Common myeloid progenitor, CD34-positive (primary cell): Measurements from ENCODE around the gene HAUS8.
A peak's percentile ranks its signal among the peaks of the same experiment; 100 is the strongest.
"Not testable (repeated sequence)": the region's sequence is repeated elsewhere in the genome, so short reads cannot be mapped to it uniquely, and the experiment has no call there.

Source experiments
- CTCF ChIA-PET: fragments of 350-600 bp; sonication (Branson Sonifier 250); formaldehyde crosslinking; loops from one replicate; lab custom pipeline; 2021; ENCODE audit warnings: antibody characterized with exemption; lab: Charles Lee
- POLR2A ChIA-PET: fragments of 350-600 bp; sonication (Branson Sonifier 250); formaldehyde crosslinking; loops from one replicate; lab custom pipeline; 2021; ENCODE audit warnings: antibody characterized with exemption; lab: Charles Lee
- DNase-seq, 3 donors: peaks; one replicate each; pipeline versions ENCODE4 v3.0.0 to v3.0.0-alpha.2; 2013
- H3K27ac ChIP-seq, 2 experiments: 1 replicate in 1 of 2; 2 replicates in 1 of 2; pipeline ENCODE4 v1.7.0; 2013; ENCODE audit warnings: inconsistent platforms in 2 of 2, low read length in 2 of 2, mild to moderate bottlenecking in 2 of 2, low read depth in 1 of 2, moderate library complexity in 1 of 2; ENCODE audit not compliant: severe bottlenecking in 2 of 2, insufficient read depth in 1 of 2, poor library complexity in 1 of 2
- H3K27me3 ChIP-seq, 5 experiments: replicated peaks in 2 of 5; 1 replicate in 3 of 5; 2 replicates in 2 of 5; pipeline versions ENCODE4 v1.6.1 to v1.7.0; 2013; ENCODE audit warnings: low read length in 4 of 5, mild to moderate bottlenecking in 2 of 5, moderate library complexity in 2 of 5, inconsistent platforms in 1 of 5; ENCODE audit not compliant: insufficient read depth in 5 of 5, control insufficient read depth in 4 of 5
- H3K36me3 ChIP-seq, 4 experiments: 1 replicate in 2 of 4; 2 replicates in 2 of 4; pipeline versions ENCODE4 v1.6.1 to v1.7.0; 2013; ENCODE audit warnings: low read length in 3 of 4, control low read depth in 1 of 4, mild to moderate bottlenecking in 1 of 4; ENCODE audit not compliant: control insufficient read depth in 4 of 4, insufficient read depth in 4 of 4
- H3K4me1 ChIP-seq, 4 experiments: 1 replicate in 3 of 4; 2 replicates in 1 of 4; pipeline versions ENCODE4 v1.6.1 to v1.7.1; 2013; ENCODE audit warnings: low read length in 3 of 4, mild to moderate bottlenecking in 3 of 4, control low read depth in 1 of 4, inconsistent platforms in 1 of 4, moderate library complexity in 1 of 4; ENCODE audit not compliant: control insufficient read depth in 4 of 4, insufficient read depth in 4 of 4; ENCODE audit errors: control extremely low read depth in 1 of 4
- H3K4me3 ChIP-seq, 7 experiments: 1 replicate in 4 of 7; 2 replicates in 3 of 7; pipeline versions ENCODE4 v1.5.1 to v1.7.0; 2013; ENCODE audit warnings: mild to moderate bottlenecking in 7 of 7, low read length in 6 of 7, moderate library complexity in 6 of 7, inconsistent platforms in 2 of 7, low read depth in 2 of 7, control low read depth in 1 of 7; ENCODE audit not compliant: insufficient read depth in 4 of 7, control insufficient read depth in 1 of 7; ENCODE audit errors: extremely low read depth in 1 of 7
- H3K9me3 ChIP-seq, 5 experiments: 1 replicate in 4 of 5; 2 replicates in 1 of 5; pipeline versions ENCODE4 v1.6.1 to v1.7.1; 2013; ENCODE audit warnings: low read length in 4 of 5, mild to moderate bottlenecking in 2 of 5, inconsistent platforms in 1 of 5, low read depth in 1 of 5, moderate library complexity in 1 of 5; ENCODE audit not compliant: control insufficient read depth in 4 of 5, insufficient read depth in 2 of 5; ENCODE audit errors: control extremely low read depth in 1 of 5
- WGBS: methylation state at CpG from one replicate; pipeline ENCODE4 v1.1.5; 2013; ENCODE audit not compliant: insufficient coverage; 5-methylcytosine and 5-hydroxymethylcytosine counted together

Gene HAUS8

GRCh38 chr19:17110599-17110966, 35.3 kb upstream of the HAUS8 start:
- DNase-seq = no peak
- no peaks in the 10 kb centered on the region for H3K27me3 ChIP-seq
- WGBS = 63% methylated on average over 10 of the region's 10 CpGs
- ChIA-PET POLR2A (interaction anchor here (1.0 to 1.3 kb wide), 2 partner anchors 15 to 17 kb away, joined by 4 read pairs; no protein-coding TSS in a partner anchor), CTCF (interaction anchor here (0.7 to 2.3 kb wide), 7 partner anchors 11 to 34 kb away, joined by 3 to 13 read pairs (median 4); no protein-coding TSS in a partner anchor)
- H3K27ac ChIP-seq = peak overlapping the region in 1 of 2 experiments; percentile 74
- H3K4me3 ChIP-seq = peak overlapping the region in 4 of 7 experiments; percentile 13 to 61 (median 37)
- H3K36me3 ChIP-seq = peaks cover 5 to 61% (median 19%) of the 10 kb centered on the region in 4 experiments
- no peaks in the 10 kb centered on the region for H3K9me3 ChIP-seq
- H3K4me1 ChIP-seq = peaks cover 2 to 63% (median 37%) of the 10 kb centered on the region in 4 experiments

DNA sequence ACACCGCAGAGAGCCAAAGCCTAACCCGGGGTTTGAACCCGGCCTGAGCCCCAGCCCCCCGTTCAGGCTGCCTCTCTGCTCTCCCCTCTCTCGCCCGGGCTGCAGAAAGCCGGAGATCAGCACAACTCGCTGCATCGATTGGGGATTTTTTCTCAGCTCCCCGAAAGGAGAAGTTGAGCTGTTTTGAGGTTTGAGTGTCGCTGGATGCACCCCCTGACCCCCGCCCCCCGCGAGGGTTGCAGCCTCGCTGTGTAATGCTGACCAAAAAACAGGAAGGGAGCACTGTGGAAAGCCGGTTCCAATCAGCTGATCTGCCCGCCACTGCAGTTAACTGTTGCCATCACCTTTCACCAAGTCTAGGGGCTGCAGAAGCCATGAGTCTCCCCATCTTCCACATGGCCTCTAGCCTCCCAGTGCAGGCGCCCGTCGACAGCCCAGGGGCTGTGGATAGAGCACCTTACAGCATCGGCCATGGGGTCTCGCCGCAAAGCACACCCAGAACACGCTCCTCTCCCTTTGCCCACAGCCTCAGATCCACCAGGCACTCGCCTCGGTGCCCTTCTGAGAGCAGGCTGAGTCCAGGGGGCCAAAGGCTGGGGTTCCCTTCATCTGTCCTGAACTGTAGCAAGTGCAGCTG, 34.8 kb upstream of the HAUS8 start:
- DNase-seq = peak; percentile 87 to 96 (median 96)
- Histone ChIP-seq H3K27ac (peak overlapping the region in 1 of 2 experiments; percentile 74), H3K4me1 (peaks cover 2 to 63% (median 38%) of the 10 kb centered on the region in 4 experiments), H3K4me3 (peak overlapping the region in 6 of 7 experiments; percentile 25 to 61 (median 38)), H3K9me3 (no peaks in the 10 kb centered on the region), H3K36me3 (peaks cover 5 to 61% (median 18%) of the 10 kb centered on the region in 4 experiments), H3K27me3 (no peaks in the 10 kb centered on the region)
- WGBS = 3% methylated on average over 18 of the region's 26 CpGs
- ChIA-PET CTCF (interaction anchor here (0.7 to 2.3 kb wide), 8 partner anchors 12 to 33 kb away, joined by 3 to 13 read pairs (median 5); no protein-coding TSS in a partner anchor), POLR2A (interaction anchor here (0.9 to 2.1 kb wide), 4 partner anchors 16 to 34 kb away, joined by 3 to 7 read pairs (median 4); partner anchors contain the start of genes HAUS8 and MYO9B)

DNA sequence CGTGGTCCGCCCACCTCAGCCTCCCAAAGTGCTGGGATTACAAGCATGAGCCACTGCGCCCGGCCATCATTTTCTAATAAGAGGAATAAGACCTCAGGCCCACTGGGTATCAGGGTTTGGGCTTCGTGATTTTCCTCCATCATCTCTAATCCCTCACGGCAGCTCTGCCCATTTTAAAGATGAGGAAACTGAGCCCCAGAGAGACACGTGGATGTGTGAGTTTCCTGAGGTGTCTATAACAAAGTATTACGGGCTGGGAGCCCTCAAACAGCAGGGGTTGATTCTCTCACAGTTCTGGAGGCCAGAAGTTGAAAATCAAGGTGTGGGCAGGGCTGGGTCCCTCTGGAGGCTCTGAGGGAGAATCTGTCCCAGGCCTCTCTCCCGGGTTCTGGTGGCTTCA, 34.0 kb upstream of the HAUS8 start:
- DNase-seq = no peak
- Histone ChIP-seq H3K27ac (peak overlapping the region in 1 of 2 experiments; percentile 74), H3K27me3 (no peaks in the 10 kb centered on the region), H3K36me3 (peaks cover 6 to 61% (median 22%) of the 10 kb centered on the region in 4 experiments), H3K9me3 (no peaks in the 10 kb centered on the region), H3K4me3 (peak overlapping the region in 3 of 7 experiments; percentile 25 to 61 (median 60)), H3K4me1 (peaks cover 2 to 63% (median 38%) of the 10 kb centered on the region in 4 experiments)
- 88% methylated on average over 7 of the region's 9 CpGs for WGBS
- CTCF ChIA-PET = interaction anchor here (0.7 to 2.1 kb wide), 5 partner anchors 18 to 149 kb away, joined by 3 to 12 read pairs (median 4); no protein-coding TSS in a partner anchor
- POLR2A ChIA-PET = interaction anchor here (0.9 to 2.1 kb wide), 4 partner anchors 15 to 33 kb away, joined by 3 to 7 read pairs (median 4); partner anchors contain the start of genes HAUS8 and MYO9B

DNA sequence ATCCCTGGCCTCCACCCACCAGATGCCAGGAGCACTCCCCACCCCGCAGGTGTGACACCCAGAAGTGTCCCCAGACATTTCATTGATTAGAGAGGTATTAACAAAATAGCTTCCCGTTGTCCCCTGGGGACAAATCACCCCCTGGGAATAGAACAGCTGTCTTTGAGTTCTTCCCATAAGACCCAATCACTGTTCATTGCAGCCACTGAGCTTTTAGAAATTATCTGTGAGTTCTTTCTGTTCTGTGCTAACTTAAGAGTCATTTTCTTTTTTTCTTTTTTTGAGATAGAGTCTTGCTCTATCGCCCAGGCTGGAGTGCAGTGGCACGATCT, 33.2 kb upstream of the HAUS8 start:
- Histone ChIP-seq H3K9me3 (no peaks in the 10 kb centered on the region), H3K36me3 (peaks cover 8 to 62% (median 27%) of the 10 kb centered on the region in 4 experiments), H3K4me3 (peak overlapping the region in 1 of 7 experiments; percentile 23), H3K27ac (peak overlapping the region in 1 of 2 experiments; percentile 25), H3K27me3 (no peaks in the 10 kb centered on the region), H3K4me1 (peaks cover 2 to 57% (median 37%) of the 10 kb centered on the region in 4 experiments)
- ChIA-PET POLR2A (interaction anchor here (0.7 to 2.1 kb wide), 3 partner anchors 18 to 35 kb away, joined by 3 to 7 read pairs (median 3); partner anchors contain the start of genes HAUS8 and MYO9B), CTCF (interaction anchor here (0.7 to 1.5 kb wide), 4 partner anchors 12 to 150 kb away, joined by 3 to 4 read pairs (median 4); no protein-coding TSS in a partner anchor)
- no peak for DNase-seq
- WGBS = 95% methylated on average over 3 of the region's 4 CpGs

DNA sequence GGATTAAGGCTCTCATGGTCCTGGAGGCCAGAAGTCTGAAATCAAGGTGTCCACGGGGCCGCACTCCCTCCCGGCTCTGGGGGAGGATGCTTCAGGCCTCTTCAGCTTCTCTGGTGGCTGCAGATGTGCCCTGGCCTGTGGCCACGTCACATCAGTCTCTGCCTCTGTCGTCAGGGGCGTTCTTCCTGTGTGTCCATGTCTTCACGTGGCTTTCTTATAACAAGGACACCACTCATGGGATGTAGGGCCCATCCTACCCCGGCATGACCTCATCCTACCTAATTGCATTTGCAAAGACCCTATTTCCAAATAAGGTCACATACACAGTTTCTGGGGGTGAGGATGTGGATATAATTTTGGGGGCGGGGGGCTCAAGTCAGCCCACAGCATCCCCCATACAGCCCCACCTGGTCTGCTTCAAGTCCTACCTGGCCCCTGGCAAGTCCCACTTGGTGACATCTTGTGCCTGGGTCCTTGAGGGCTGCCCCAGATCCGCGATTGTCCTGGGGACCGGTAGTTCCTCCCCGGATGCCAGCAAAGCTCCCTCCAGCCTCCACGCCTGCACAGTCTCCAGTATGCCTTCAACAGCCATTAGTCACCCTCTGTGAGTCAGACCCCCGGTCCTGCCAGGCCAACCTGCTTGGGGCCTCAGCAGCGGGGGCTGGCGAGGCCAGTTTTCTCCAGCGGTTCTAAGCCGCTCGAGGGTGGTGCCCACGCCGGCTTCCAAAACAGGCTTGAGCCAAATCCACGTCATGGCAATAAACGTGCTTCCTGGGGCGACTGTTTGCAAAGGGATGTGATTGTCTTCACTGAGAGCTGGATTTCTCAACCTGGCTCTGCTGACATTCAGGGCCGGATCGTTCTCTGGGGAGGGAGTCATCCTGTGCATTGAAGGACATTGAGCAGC, 32.5 kb upstream of the HAUS8 start:
- peaks cover 2 to 51% (median 34%) of the 10 kb centered on the region in 4 experiments for H3K4me1 ChIP-seq
- peak overlapping the region in 1 of 7 experiments; percentile 23 for H3K4me3 ChIP-seq
- peak; percentile 43 to 85 (median 81) for DNase-seq
- no peaks in the 10 kb centered on the region for H3K9me3 ChIP-seq
- ChIA-PET CTCF (interaction anchor here (1.0 to 1.6 kb wide), 5 partner anchors 8 to 176 kb away, joined by 3 to 4 read pairs (median 3); no protein-coding TSS in a partner anchor), POLR2A (interaction anchor here (0.8 to 2.1 kb wide), 2 partner anchors 17 to 32 kb away, joined by 3 to 7 read pairs; partner anchors contain the start of genes HAUS8 and MYO9B)
- peaks cover 8 to 63% (median 32%) of the 10 kb centered on the region in 4 experiments for H3K36me3 ChIP-seq
- 66% methylated on average over 19 of the region's 27 CpGs for WGBS
- H3K27me3 ChIP-seq = no peaks in the 10 kb centered on the region
- peak overlapping the region in 1 of 2 experiments; percentile 25 for H3K27ac ChIP-seq

DNA sequence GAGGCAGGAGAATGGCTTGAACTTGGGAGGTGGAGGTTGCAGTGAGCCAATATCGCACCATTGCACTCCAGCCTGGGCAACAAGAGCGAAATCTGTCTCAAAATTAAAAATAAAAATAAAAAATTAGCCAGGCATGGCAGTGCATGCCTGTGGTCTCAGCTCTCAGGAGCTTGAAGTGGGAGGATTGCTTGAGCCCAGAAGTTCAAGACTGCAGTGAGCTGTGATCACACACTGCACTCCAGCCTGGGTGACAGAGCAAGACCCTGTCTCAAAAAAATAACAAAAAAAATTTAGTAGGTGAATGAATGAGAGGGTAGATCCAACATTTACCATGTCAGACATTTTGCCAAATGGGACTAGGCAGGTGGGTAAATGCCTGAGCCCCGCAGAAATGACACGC, 31.7 kb upstream of the HAUS8 start:
- 100% methylated on average over 4 of the region's 4 CpGs for WGBS
- Histone ChIP-seq H3K36me3 (peaks cover 11 to 62% (median 36%) of the 10 kb centered on the region in 4 experiments), H3K4me1 (peaks cover 2 to 43% (median 32%) of the 10 kb centered on the region in 4 experiments)
- H3K4me3 ChIP-seq, DNase-seq, H3K27me3 ChIP-seq, POLR2A ChIA-PET, H3K9me3 ChIP-seq, H3K27ac ChIP-seq: not testable (repeated sequence)
- CTCF ChIA-PET = interaction anchor here (1.0 to 1.6 kb wide), 3 partner anchors 9 to 177 kb away, joined by 3 read pairs; no protein-coding TSS in a partner anchor
